Psoas muscle (tissue), 8 donors: ENCODE data around the gene HCN4. TPM values are rescaled to one million over a fixed set of nuclear protein-coding genes. Genes with fewer than 3 reads are reported as not detected.

ENCODE experiments used
- ATAC-seq, 4 donors: fragments of 200-7000 bp; cut with Tn5 transposase; one replicate each; pipeline ENCODE4 v1.9.1; 2020; ENCODE audit warnings: moderate library complexity in 3 of 4, mild to moderate bottlenecking in 2 of 4
- DNase-seq, 2 donors: peaks; one replicate each; pipeline ENCODE4 v3.0.0-alpha.2; 2020
- H3K27ac ChIP-seq: fragments of 200-600 bp; one replicate; pipeline ENCODE4 v1.8.0; 2022
- H3K27me3 ChIP-seq, 3 donors: fragments of 200-600 bp in 1 of 3; one replicate each; pipeline versions ENCODE4 v1.6.1 to v1.8.0; 2013 to 2022; ENCODE audit warnings: low read length in 2 of 3, mild to moderate bottlenecking in 2 of 3, moderate library complexity in 1 of 3; ENCODE audit not compliant: insufficient read depth in 3 of 3
- H3K36me3 ChIP-seq, 2 donors: fragments of 200-600 bp in 1 of 2; one replicate each; pipeline versions ENCODE4 v1.6.1 to v1.8.0; 2013 to 2022; ENCODE audit warnings: low read depth in 1 of 2, mild to moderate bottlenecking in 1 of 2, moderate library complexity in 1 of 2; ENCODE audit not compliant: insufficient read depth in 1 of 2
- H3K4me1 ChIP-seq: fragments of 200-600 bp; one replicate; pipeline ENCODE4 v1.8.0; 2022
- H3K4me3 ChIP-seq: fragments of 200-600 bp; one replicate; pipeline ENCODE4 v1.8.0; 2022; ENCODE audit warnings: mild to moderate bottlenecking
- H3K9me3 ChIP-seq: fragments of 200-600 bp; one replicate; pipeline ENCODE4 v1.8.0; 2022
- CTCF ChIP-seq: fragments of 200-600 bp; IDR thresholded peaks from one replicate; pipeline ENCODE4 v1.8.0; 2022; ENCODE audit warnings: antibody characterized with exemption
- WGBS, 3 donors: extraction: QIAGEN DNeasy Blood & Tissue Kit; methylation state at CpG; one replicate each; pipeline versions ENCODE4 v1.1.6 to v1.1.7; 2013; 5-methylcytosine and 5-hydroxymethylcytosine counted together
- intact Hi-C, 2 donors: fragments of 100-400 bp; cut with DNase I; formaldehyde crosslinking; loops; one replicate each; pipeline versions ENCODE4 v1.11.0 to v1.14.2; 2022
- polyA plus RNA-seq, 3 donors: library from polyadenylated mRNA; stranded (reverse); fragments of 200-250 nt; gene quantifications; one replicate each; pipeline ENCODE4 v1.2.3, GENCODE V29; 2013
- total RNA-seq, 4 donors: library from RNA; stranded (reverse); fragmentation: NEBNext Ultra II Directional in 2 of 4; extraction: Animal tissue kit (Norgen Biotek cat#: 25700) in 2 of 4; gene quantifications; one replicate each; pipeline versions ENCODE4 v1.2.1 to v1.2.4, GENCODE V29; 2021 to 2023
- donor health status: healthy with polysubstance abuse.
- donor health status: DM: no; HTN: no; CAD: no; lungs with moderate emphysema.
- donor health status: Bipolar disorder and iron deficiency.
- donor health status: healthy.
- donor health status: DM: yes; HTN: yes; CAD: no.
- donor health status: DM: no; HTN: no; CAD: no.
- donor health status: DM: no; HTN: no; CAD: no.
- donor health status: DM: yes; HTN: yes; CAD: no.

HCN4 gene
- total and polyA plus RNA-seq, 7 donors, result not detected

GRCh38 chr15:73355612-73356265 lies 13.0 kb downstream of the HCN4 start:
- Histone ChIP-seq H3K27ac (no peak overlapping the region), H3K27me3 (peaks cover 0 to 42% (median 5%) of the 10 kb centered on the region in 3 donors), H3K4me1 (no peaks in the 10 kb centered on the region), H3K9me3 (no peaks in the 10 kb centered on the region), H3K36me3 (no peaks in the 10 kb centered on the region), H3K4me3 (no peak overlapping the region)
- WGBS, 3 donors, result 67 to 77% (median 73%) methylated on average over 6 of the region's 6 CpGs
- TF ChIP-seq CTCF, result no peak
- no peak for ATAC-seq
- intact Hi-C loops, result no loop called here
- DNase-seq, result no peak

DNA sequence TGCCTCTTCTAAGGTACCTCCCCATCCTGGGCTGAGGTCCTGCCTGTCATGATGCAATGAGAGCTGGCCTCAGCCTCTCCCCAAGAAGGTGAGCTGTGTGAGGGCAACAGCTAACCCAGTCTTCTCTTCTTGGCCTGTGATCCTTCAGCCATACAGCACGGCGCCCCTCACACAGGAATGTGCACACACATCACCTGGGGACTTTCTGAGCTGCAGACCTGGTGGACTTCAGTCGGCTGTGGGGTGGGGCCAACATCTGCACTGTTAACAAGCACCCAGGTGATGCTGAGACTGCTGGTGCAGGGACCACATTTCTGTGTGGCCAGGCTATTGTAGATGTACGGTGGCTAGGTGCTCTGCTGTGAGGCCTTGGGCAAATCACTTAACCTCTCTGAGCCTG lies 14.5 kb downstream of the HCN4 start:
- H3K4me1 ChIP-seq, result no peaks in the 10 kb centered on the region

GRCh38 chr15:73353734-73354133 lies 15.0 kb downstream of the HCN4 start:
- H3K27ac ChIP-seq, result no peak overlapping the region
- H3K9me3 ChIP-seq, result no peaks in the 10 kb centered on the region
- intact Hi-C loops, result no loop called here
- H3K4me1 ChIP-seq, result no peaks in the 10 kb centered on the region
- peaks cover 0 to 41% (median 8%) of the 10 kb centered on the region in 3 donors for H3K27me3 ChIP-seq
- 50 to 58% (median 52%) methylated on average over 3 of the region's 3 CpGs for WGBS, 3 donors
- H3K4me3 ChIP-seq, result no peak overlapping the region
- DNase-seq (no peak), ATAC-seq (no peak)
- no peaks in the 10 kb centered on the region for H3K36me3 ChIP-seq
- TF ChIP-seq CTCF, result no peak

More for the DNA sequence above, 14.5 kb downstream of the HCN4 start:
- no peaks in the 10 kb centered on the region for H3K9me3 ChIP-seq
- peaks cover 0 to 45% (median 7%) of the 10 kb centered on the region in 3 donors for H3K27me3 ChIP-seq
- no peak for ATAC-seq
- 77 to 82% (median 80%) methylated on average over 4 of the region's 4 CpGs for WGBS, 3 donors
- TF ChIP-seq CTCF, result no peak
- no peak overlapping the region for H3K4me3 ChIP-seq
- intact Hi-C loops, result no loop called here
- no peak overlapping the region for H3K27ac ChIP-seq
- DNase-seq, result no peak
- no peaks in the 10 kb centered on the region for H3K36me3 ChIP-seq

DNA sequence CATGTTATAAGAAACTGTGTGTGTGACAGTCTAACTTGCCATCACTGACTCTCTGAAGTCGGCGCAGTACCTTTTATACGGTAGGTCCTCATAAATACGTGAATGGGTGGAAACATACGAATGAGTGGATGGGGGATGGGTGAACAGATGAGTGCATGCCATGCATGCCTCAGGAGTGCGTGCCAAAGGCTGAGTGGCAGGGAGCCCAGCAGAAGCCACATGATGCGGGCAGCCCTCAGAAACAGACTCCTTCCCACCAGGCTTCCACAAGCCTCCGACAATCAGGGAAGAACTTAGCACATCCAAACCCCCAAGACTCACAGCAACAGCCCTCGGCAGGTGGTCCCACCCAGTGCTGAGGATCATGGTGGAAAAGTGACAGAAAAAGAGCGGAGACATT lies 16.7 kb downstream of the HCN4 start:
- no peak for ATAC-seq
- Histone ChIP-seq H3K27ac (no peak overlapping the region), H3K4me1 (no peaks in the 10 kb centered on the region), H3K9me3 (no peaks in the 10 kb centered on the region), H3K4me3 (no peak overlapping the region), H3K27me3 (peaks cover 0 to 35% (median 9%) of the 10 kb centered on the region in 3 donors), H3K36me3 (no peaks in the 10 kb centered on the region)
- TF ChIP-seq CTCF, result no peak
- WGBS, 3 donors, result 46 to 60% (median 53%) methylated on average over 9 to 10 of the region's 10 CpGs
- no peak for DNase-seq
- intact Hi-C loops, result no loop called here

DNA sequence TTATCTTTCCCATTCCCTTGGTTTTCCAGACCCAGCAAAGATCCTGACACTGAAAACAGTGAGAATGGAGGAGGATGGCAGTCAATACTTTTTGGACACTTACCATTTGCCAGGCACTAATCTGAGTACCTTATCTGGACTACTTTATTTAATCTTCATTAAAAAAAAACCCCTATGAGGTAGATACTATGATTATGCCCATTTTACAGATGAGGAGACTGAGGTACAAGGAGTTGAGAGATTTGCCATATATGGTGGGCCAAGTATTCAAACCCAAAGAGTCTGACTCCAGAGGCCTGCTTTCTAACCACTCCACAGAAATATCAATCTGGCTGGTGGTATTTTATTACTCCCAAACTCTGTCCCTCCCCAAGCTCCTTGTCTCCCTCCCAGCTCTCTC lies 19.6 kb downstream of the HCN4 start:
- TF ChIP-seq CTCF, result no peak
- intact Hi-C loops, result no loop called here
- Histone ChIP-seq H3K9me3 (no peaks in the 10 kb centered on the region), H3K27ac (no peak overlapping the region), H3K4me3 (no peak overlapping the region), H3K36me3 (no peaks in the 10 kb centered on the region), H3K27me3 (peaks cover 0 to 23% (median 10%) of the 10 kb centered on the region in 3 donors), H3K4me1 (no peaks in the 10 kb centered on the region)
- DNase-seq (no peak), ATAC-seq (no peak)
